NB4 (cell line): Measurements from ENCODE around the gene DPF3.

Experiments used
- CTCF ChIP-seq: IDR thresholded peaks from one replicate; pipeline ENCODE4 v1.5.1; 2012; ENCODE audit warnings: low read depth, low read length
- POLR2A ChIP-seq: IDR thresholded peaks from 2 replicates; pipeline ENCODE4 v1.6.1; 2011; ENCODE audit warnings: mild to moderate bottlenecking; ENCODE audit not compliant: insufficient read length; ENCODE audit errors: extremely low read depth
- TF ChIP-seq, protein P1 (sequence below): IDR thresholded peaks from 2 replicates; pipeline ENCODE4 v1.6.1; 2011; ENCODE audit warnings: low read depth, low read length

DNA sequence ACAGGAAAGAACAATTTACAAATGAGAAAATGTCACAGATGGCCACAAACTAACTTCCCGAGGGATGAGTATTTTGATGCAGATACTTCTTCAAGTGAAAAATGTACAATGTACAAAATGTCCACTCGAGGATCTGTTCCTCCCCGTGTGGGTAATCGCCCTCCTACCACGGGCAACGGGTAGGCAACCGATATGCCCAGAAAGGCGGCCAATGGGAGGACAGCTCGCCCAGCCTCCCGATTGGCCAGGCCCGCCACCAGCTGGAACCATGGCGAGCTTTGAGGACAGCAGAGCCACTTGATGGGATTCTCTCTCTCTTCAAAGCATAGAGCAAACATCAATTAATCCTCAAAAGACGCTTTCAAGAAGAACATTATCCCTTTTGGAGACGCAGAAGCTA is 42.3 kb downstream of the DPF3 start:
- TF ChIP-seq CTCF: no peak
- TF ChIP-seq, protein P1, sequence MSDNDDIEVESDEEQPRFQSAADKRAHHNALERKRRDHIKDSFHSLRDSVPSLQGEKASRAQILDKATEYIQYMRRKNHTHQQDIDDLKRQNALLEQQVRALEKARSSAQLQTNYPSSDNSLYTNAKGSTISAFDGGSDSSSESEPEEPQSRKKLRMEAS: no peak
- TF ChIP-seq POLR2A: no peak
